HepG2 (cell line): ENCODE results near the gene ZNF629. TPM values are rescaled to one million over a fixed set of nuclear protein-coding genes. Genes with fewer than 3 reads are reported as not detected.

ENCODE experiments used
- HNF4A ChIP-seq: sonication (generic); formaldehyde crosslinking; IDR thresholded peaks from 2 replicates; pipeline ENCODE4 v1.4.0; 2020; ENCODE audit warnings: missing genetic modification reagents
- MAZ ChIP-seq, 2 experiments: sonication (generic) in 1 of 2; formaldehyde crosslinking in 1 of 2; IDR thresholded peaks; 2 replicates each; pipeline versions ENCODE4 v1.5.0 to v1.6.1; 2012 to 2020; ENCODE audit warnings: low read depth in 2 of 2, mild to moderate bottlenecking in 2 of 2, borderline replicate concordance in 1 of 2, improper control_type of control experiment in 1 of 2, low read length in 1 of 2, missing genetic modification reagents in 1 of 2, moderate library complexity in 1 of 2
- MIER2 ChIP-seq: IDR thresholded peaks from 2 replicates; pipeline ENCODE4 v1.6.1; 2016; ENCODE audit warnings: missing biosample characterization, missing genetic modification reagents
- SCMH1 ChIP-seq: sonication (generic); formaldehyde crosslinking; IDR thresholded peaks from 2 replicates; pipeline ENCODE4 v1.9.0; 2021; ENCODE audit warnings: missing genetic modification reagents, mild to moderate bottlenecking, borderline replicate concordance
- SIN3A ChIP-seq: IDR thresholded peaks from 2 replicates; pipeline ENCODE4 v1.6.1; 2011; ENCODE audit warnings: low read depth, mild to moderate bottlenecking, control low read depth, low read length, borderline replicate concordance
- SMYD3 ChIP-seq: sonication (generic); formaldehyde crosslinking; IDR thresholded peaks from 2 replicates; pipeline ENCODE4 v1.8.1; 2023; ENCODE audit warnings: mild to moderate bottlenecking, missing genetic modification reagents
- ZC3H4 ChIP-seq: sonication (generic); formaldehyde crosslinking; IDR thresholded peaks from 2 replicates; pipeline ENCODE4 v1.4.0; 2020; ENCODE audit warnings: missing genetic modification reagents, borderline replicate concordance
- ZFYVE20 ChIP-seq: sonication (generic); formaldehyde crosslinking; IDR thresholded peaks from 2 replicates; pipeline ENCODE4 v1.8.0; 2023; ENCODE audit warnings: low read depth, mild to moderate bottlenecking, moderate library complexity, missing genetic modification reagents, borderline replicate concordance
- ZMYM3 ChIP-seq: sonication (generic); formaldehyde crosslinking; IDR thresholded peaks from 2 replicates; pipeline ENCODE4 v1.5.1; 2020; ENCODE audit warnings: mild to moderate bottlenecking, missing genetic modification reagents
- ZNF383 ChIP-seq: sonication (generic); formaldehyde crosslinking; IDR thresholded peaks from 2 replicates; pipeline ENCODE4 v1.4.0; 2020; ENCODE audit warnings: missing genetic modification reagents, mild to moderate bottlenecking, borderline replicate concordance
- ZNF670 ChIP-seq: sonication (generic); formaldehyde crosslinking; IDR thresholded peaks from 2 replicates; pipeline ENCODE4 v1.8.0; 2022; ENCODE audit warnings: mild to moderate bottlenecking, missing genetic modification reagents, borderline replicate concordance
- ZNF781 ChIP-seq: sonication (generic); formaldehyde crosslinking; IDR thresholded peaks from 2 replicates; pipeline ENCODE4 v1.5.1; 2020; ENCODE audit warnings: borderline replicate concordance, mild to moderate bottlenecking, missing genetic modification reagents; ENCODE audit errors: not compliant biosample characterization
- polyA plus RNA-seq, 8 experiments: library from polyadenylated mRNA; depleted of rRNA in 3 of 8; stranded (reverse) in 7 of 8; unstranded in 1 of 8; fragments of >200 nt; fragmentation: Illumina TruSeq in 4 of 8; extraction: Trizol in 4 of 8; gene quantifications; 2 replicates each; pipeline versions ENCODE4 v1.2.1 to v1.2.3, GENCODE V29; 2011 to 2016; ENCODE audit warnings: low read depth in 4 of 8, missing spikeins in 1 of 8, mixed read lengths in 1 of 8; ENCODE audit not compliant: insufficient read depth in 1 of 8
- total RNA-seq, 5 experiments: library from RNA; depleted of rRNA; stranded (reverse); fragments of >200 nt; fragmentation: Illumina TruSeq; extraction: Trizol; gene quantifications; 2 replicates each; pipeline ENCODE4 v1.2.3, GENCODE V29; 2016; ENCODE audit warnings: low read depth in 1 of 5
- TF ChIP-seq, protein P1 (sequence below): sonication (generic); formaldehyde crosslinking; IDR thresholded peaks from 2 replicates; pipeline ENCODE4 v1.8.0; 2022; ENCODE audit warnings: missing genetic modification reagents, mild to moderate bottlenecking, inconsistent platforms, borderline replicate concordance
- TF ChIP-seq, protein P2 (sequence below): sonication (generic); formaldehyde crosslinking; conservative IDR thresholded peaks from 2 replicates; pipeline ENCODE4 v1.5.0; 2020; ENCODE audit warnings: missing genetic modification reagents
- TF ChIP-seq, protein P3 (sequence below): sonication (generic); formaldehyde crosslinking; IDR thresholded peaks from 2 replicates; pipeline ENCODE4 v1.5.1; 2020; ENCODE audit warnings: mild to moderate bottlenecking, moderate library complexity, missing genetic modification reagents
- TF ChIP-seq, protein P4 (sequence below), 2 experiments: sonication (generic) in 1 of 2; formaldehyde crosslinking in 1 of 2; IDR thresholded peaks; 2 replicates each; pipeline versions ENCODE4 v1.6.1 to v1.9.0; 2014 to 2022; ENCODE audit warnings: antibody characterized with exemption in 1 of 2, borderline replicate concordance in 1 of 2, inconsistent platforms in 1 of 2, low read depth in 1 of 2, missing genetic modification reagents in 1 of 2

ZNF629 gene
- total and polyA plus RNA-seq, 2 of the 13 experiments (the other 11 are each of a cell fraction or from before 2014, with no cell fraction given) = 6.1 to 16.5 TPM

DNA sequence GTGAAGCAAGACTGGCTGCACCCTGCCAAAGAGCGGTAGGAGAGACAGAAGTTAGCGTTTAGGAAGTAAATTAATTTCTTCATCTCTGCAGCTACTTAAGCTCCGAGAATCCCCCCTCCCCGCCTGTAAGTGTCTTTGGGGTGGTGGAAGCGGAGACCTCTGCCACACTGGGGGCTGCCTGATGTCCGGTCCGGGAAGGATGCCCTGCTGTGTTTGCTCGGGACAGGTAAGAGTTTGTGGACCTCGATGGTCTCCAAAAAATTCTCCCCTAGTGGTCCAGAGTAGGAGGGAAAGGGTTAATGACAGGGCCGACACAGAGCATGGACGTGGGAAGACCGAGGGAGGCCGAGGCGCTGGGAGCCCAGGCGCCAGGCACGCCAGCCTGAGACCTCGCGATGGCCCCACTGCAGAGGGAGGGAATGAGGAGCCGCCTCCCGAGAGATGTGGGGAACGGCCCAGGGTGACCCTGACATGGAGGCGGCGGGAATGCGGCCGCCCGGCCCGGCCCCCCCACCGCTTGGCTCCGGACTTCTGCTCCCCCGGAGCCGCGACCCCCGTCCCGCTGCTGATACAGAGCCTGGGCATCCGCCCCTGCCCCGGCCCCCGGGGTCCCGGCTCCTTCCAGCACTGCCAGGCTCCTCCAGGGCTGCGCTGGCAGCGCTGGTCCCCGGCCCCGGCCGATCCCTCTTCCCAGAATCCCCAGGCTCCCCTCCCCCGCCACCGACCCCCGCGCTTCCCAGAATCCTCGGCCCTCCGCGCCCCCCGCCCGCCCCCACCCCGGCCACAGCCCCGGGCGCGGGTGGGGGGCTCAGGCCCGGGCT, 680 bp downstream of the ZNF629 start (continued):
- TF ChIP-seq, protein P1, sequence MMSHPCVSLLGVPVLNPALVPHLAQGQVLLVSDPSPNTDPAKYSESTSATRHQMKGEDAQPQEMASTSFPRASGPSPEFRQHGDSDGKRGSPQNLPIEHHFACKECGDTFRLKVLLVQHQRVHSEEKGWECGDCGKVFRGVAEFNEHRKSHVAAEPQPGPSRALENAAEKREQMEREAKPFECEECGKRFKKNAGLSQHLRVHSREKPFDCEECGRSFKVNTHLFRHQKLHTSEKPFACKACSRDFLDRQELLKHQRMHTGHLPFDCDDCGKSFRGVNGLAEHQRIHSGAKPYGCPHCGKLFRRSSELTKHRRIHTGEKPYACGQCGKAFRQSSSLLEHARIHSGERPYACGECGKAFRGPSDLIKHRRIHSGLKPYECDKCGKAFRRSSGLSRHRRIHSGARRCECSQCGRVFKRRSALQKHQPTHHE (CRISPR knock-in tag) = no peak
- TF ChIP-seq MAZ (IDR thresholded peaks at IDR 0.05; ENCODE audit: borderline replicate concordance, low read depth, low read length) (0 out of 2 replicates have a peak, but pooled peaks have one; percentile 44), MAZ (CRISPR knock-in tag; IDR thresholded peaks at IDR 0.05; ENCODE audit: low read depth) (no peak), SMYD3 (CRISPR knock-in tag) (no peak), SCMH1 (CRISPR knock-in tag) (no peak), ZFYVE20 (CRISPR knock-in tag) (no peak), ZNF383 (CRISPR knock-in tag) (no peak), MIER2 (CRISPR knock-in tag) (no peak), ZMYM3 (CRISPR knock-in tag) (no peak), HNF4A (no peak), ZNF670 (CRISPR knock-in tag) (peak; percentile 21; the same call in 1 of the 2 replicates), SIN3A (peak; percentile 52; the same call in 1 of the 2 replicates), ZC3H4 (CRISPR knock-in tag) (no peak), ZNF781 (CRISPR knock-in tag) (no peak)
- TF ChIP-seq, protein P2, sequence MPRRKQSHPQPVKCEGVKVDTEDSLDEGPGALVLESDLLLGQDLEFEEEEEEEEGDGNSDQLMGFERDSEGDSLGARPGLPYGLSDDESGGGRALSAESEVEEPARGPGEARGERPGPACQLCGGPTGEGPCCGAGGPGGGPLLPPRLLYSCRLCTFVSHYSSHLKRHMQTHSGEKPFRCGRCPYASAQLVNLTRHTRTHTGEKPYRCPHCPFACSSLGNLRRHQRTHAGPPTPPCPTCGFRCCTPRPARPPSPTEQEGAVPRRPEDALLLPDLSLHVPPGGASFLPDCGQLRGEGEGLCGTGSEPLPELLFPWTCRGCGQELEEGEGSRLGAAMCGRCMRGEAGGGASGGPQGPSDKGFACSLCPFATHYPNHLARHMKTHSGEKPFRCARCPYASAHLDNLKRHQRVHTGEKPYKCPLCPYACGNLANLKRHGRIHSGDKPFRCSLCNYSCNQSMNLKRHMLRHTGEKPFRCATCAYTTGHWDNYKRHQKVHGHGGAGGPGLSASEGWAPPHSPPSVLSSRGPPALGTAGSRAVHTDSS = no peak
- TF ChIP-seq, protein P3, sequence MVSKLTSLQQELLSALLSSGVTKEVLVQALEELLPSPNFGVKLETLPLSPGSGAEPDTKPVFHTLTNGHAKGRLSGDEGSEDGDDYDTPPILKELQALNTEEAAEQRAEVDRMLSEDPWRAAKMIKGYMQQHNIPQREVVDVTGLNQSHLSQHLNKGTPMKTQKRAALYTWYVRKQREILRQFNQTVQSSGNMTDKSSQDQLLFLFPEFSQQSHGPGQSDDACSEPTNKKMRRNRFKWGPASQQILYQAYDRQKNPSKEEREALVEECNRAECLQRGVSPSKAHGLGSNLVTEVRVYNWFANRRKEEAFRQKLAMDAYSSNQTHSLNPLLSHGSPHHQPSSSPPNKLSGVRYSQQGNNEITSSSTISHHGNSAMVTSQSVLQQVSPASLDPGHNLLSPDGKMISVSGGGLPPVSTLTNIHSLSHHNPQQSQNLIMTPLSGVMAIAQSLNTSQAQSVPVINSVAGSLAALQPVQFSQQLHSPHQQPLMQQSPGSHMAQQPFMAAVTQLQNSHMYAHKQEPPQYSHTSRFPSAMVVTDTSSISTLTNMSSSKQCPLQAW (CRISPR knock-in tag) = peak; percentile 59; the same call in 1 of the 2 replicates
- TF ChIP-seq, protein P4, sequence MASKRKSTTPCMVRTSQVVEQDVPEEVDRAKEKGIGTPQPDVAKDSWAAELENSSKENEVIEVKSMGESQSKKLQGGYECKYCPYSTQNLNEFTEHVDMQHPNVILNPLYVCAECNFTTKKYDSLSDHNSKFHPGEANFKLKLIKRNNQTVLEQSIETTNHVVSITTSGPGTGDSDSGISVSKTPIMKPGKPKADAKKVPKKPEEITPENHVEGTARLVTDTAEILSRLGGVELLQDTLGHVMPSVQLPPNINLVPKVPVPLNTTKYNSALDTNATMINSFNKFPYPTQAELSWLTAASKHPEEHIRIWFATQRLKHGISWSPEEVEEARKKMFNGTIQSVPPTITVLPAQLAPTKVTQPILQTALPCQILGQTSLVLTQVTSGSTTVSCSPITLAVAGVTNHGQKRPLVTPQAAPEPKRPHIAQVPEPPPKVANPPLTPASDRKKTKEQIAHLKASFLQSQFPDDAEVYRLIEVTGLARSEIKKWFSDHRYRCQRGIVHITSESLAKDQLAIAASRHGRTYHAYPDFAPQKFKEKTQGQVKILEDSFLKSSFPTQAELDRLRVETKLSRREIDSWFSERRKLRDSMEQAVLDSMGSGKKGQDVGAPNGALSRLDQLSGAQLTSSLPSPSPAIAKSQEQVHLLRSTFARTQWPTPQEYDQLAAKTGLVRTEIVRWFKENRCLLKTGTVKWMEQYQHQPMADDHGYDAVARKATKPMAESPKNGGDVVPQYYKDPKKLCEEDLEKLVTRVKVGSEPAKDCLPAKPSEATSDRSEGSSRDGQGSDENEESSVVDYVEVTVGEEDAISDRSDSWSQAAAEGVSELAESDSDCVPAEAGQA (IDR thresholded peaks at IDR 0.05; ENCODE audit: low read depth) = no peak
- TF ChIP-seq, protein P4 (CRISPR knock-in tag; IDR thresholded peaks at IDR 0.05; ENCODE audit: borderline replicate concordance) = no peak
